B cell (primary cell): Measurements from ENCODE around the gene LSM12.

Experiments
- CTCF ChIP-seq: fragments of 200-600 bp; IDR thresholded peaks from one replicate; pipeline ENCODE4 v1.8.0; 2022; ENCODE audit warnings: antibody characterized with exemption, mild to moderate bottlenecking
- EZH2 ChIP-seq: IDR thresholded peaks from 2 replicates; pipeline ENCODE4 v1.6.1; 2012; ENCODE audit warnings: borderline replicate concordance, low read depth, mild to moderate bottlenecking, moderate library complexity, low read length; ENCODE audit not compliant: insufficient read depth, poor library complexity, severe bottlenecking

- no peak for TF ChIP-seq CTCF
- no peak for TF ChIP-seq EZH2
These were observed 67.4 kb downstream of the LSM12 start for GRCh38 chr17:43999024-43999423.
